Hepatocyte (in vitro differentiated cells): ENCODE data around the gene EEFSEC. TPM values are rescaled to one million over a fixed set of nuclear protein-coding genes. Genes with fewer than 3 reads are reported as not detected.

Source experiments
- DNase-seq: peaks from one replicate; pipeline ENCODE4 v3.0.0-alpha.2; 2016; ENCODE audit warnings: low spot score
- H2AFZ ChIP-seq: fragments of 200-600 bp; sonication (generic); 2 replicates; pipeline ENCODE4 v1.6.0; 2016; ENCODE audit warnings: antibody characterized with exemption, mild to moderate bottlenecking
- H3K27ac ChIP-seq: fragments of 200-600 bp; sonication (generic); 2 replicates; pipeline ENCODE4 v1.5.1; 2016; ENCODE audit warnings: mild to moderate bottlenecking
- H3K27me3 ChIP-seq: fragments of 200-600 bp; sonication (generic); 2 replicates; pipeline ENCODE4 v1.6.1; 2016
- H3K36me3 ChIP-seq: fragments of 200-600 bp; sonication (generic); replicated peaks from 2 replicates; pipeline ENCODE4 v1.5.1; 2016; ENCODE audit warnings: low read depth; ENCODE audit not compliant: insufficient read depth
- H3K4me1 ChIP-seq: fragments of 200-600 bp; sonication (generic); 2 replicates; pipeline ENCODE4 v1.5.1; 2016; ENCODE audit warnings: mild to moderate bottlenecking, moderate library complexity; ENCODE audit not compliant: insufficient read depth
- H3K4me2 ChIP-seq: fragments of 200-600 bp; sonication (generic); 2 replicates; pipeline ENCODE4 v1.6.0; 2016
- H3K4me3 ChIP-seq: fragments of 200-600 bp; sonication (generic); 2 replicates; pipeline ENCODE4 v1.5.1; 2016; ENCODE audit warnings: mild to moderate bottlenecking
- H3K79me2 ChIP-seq: fragments of 200-600 bp; sonication (generic); 2 replicates; pipeline ENCODE4 v1.6.0; 2017; ENCODE audit warnings: mild to moderate bottlenecking
- H3K9me2 ChIP-seq: fragments of 200-600 bp; sonication (generic); replicated peaks from 2 replicates; pipeline ENCODE4 v1.6.0; 2017; ENCODE audit warnings: mild to moderate bottlenecking; ENCODE audit not compliant: insufficient read depth
- H3K9me3 ChIP-seq: fragments of 200-600 bp; sonication (generic); 2 replicates; pipeline ENCODE4 v1.5.1; 2016; ENCODE audit warnings: low read depth, mild to moderate bottlenecking
- H4K20me1 ChIP-seq: fragments of 200-600 bp; sonication (generic); 2 replicates; pipeline ENCODE4 v1.6.0; 2016; ENCODE audit warnings: mild to moderate bottlenecking; ENCODE audit not compliant: insufficient read depth, poor library complexity, severe bottlenecking
- CTCF ChIP-seq: fragments of 200-600 bp; sonication (generic); IDR thresholded peaks from 2 replicates; pipeline ENCODE4 v1.5.1; 2016; ENCODE audit warnings: antibody characterized with exemption, mild to moderate bottlenecking; ENCODE audit not compliant: poor library complexity
- EZH2 ChIP-seq: fragments of 200-600 bp; sonication (generic); IDR thresholded peaks from 2 replicates; pipeline ENCODE4 v1.6.1; 2016; ENCODE audit warnings: antibody characterized with exemption, mild to moderate bottlenecking, borderline replicate concordance
- EZH2phosphoT487 ChIP-seq: fragments of 200-600 bp; sonication (generic); IDR thresholded peaks from one replicate; pipeline ENCODE4 v1.6.1; 2018; ENCODE audit warnings: antibody characterized with exemption, mild to moderate bottlenecking, low read depth, moderate library complexity; ENCODE audit not compliant: unreplicated experiment, severe bottlenecking
- WGBS: methylation state at CpG from one replicate; pipeline ENCODE4 v1.1.6; 2016; ENCODE audit warnings: low lambda C conversion rate; ENCODE audit errors: missing lambda C conversion rate; 5-methylcytosine and 5-hydroxymethylcytosine counted together
- polyA plus RNA-seq: library from polyadenylated mRNA; unstranded; fragments of >200 nt; fragmentation: Nextera tagmentation; extraction: Ambion mirVana; gene quantifications from 2 replicates; pipeline ENCODE4 v1.2.1, GENCODE V29; 2016
- total RNA-seq: library from RNA; depleted of rRNA; stranded (reverse); fragments of >200 nt; gene quantifications from 2 replicates; pipeline ENCODE4 v1.2.3, GENCODE V29; 2014

The EEFSEC gene
- total and polyA plus RNA-seq, 2 experiments from 2014 or later: 9.8 to 17.5 TPM

- H3K27ac ChIP-seq: no peak overlapping the region
- no peaks in the 10 kb centered on the region for H3K9me3 ChIP-seq
- no peak for DNase-seq
- H3K9me2 ChIP-seq: no peaks in the 10 kb centered on the region
- 69% methylated on average over 9 of the region's 13 CpGs for WGBS
- no peak overlapping the region for H3K4me2 ChIP-seq
- no peak overlapping the region for H2AFZ ChIP-seq
- no peak overlapping the region for H3K4me3 ChIP-seq
- no peaks in the 10 kb centered on the region for H3K27me3 ChIP-seq
- peaks cover 9% of the 10 kb centered on the region for H3K4me1 ChIP-seq
- no peaks in the 10 kb centered on the region for H3K36me3 ChIP-seq
- H4K20me1 ChIP-seq: no peaks in the 10 kb centered on the region
- TF ChIP-seq CTCF: no peak
- no peak for TF ChIP-seq EZH2phosphoT487
- no peak for TF ChIP-seq EZH2
- H3K79me2 ChIP-seq: no peaks in the 10 kb centered on the region
Measured at GRCh38 chr3:128330214-128330842, 177.0 kb downstream of the EEFSEC start.

- H3K9me3 ChIP-seq: no peaks in the 10 kb centered on the region
- H3K27me3 ChIP-seq: no peaks in the 10 kb centered on the region
- no peaks in the 10 kb centered on the region for H3K79me2 ChIP-seq
- 85% methylated on average over 8 of the region's 8 CpGs for WGBS
- no peaks in the 10 kb centered on the region for H3K36me3 ChIP-seq
- H4K20me1 ChIP-seq: no peaks in the 10 kb centered on the region
- no peak overlapping the region for H3K4me2 ChIP-seq
- TF ChIP-seq EZH2phosphoT487: no peak
- TF ChIP-seq CTCF: no peak
- TF ChIP-seq EZH2: no peak
- DNase-seq: no peak
- H3K4me3 ChIP-seq: no peak overlapping the region
- no peak overlapping the region for H2AFZ ChIP-seq
- H3K9me2 ChIP-seq: no peaks in the 10 kb centered on the region
- no peak overlapping the region for H3K27ac ChIP-seq
- H3K4me1 ChIP-seq: peaks cover 43% of the 10 kb centered on the region
Measured at GRCh38 chr3:128334086-128334645, 180.9 kb downstream of the EEFSEC start.

- Histone ChIP-seq H3K4me3 (no peak overlapping the region), H3K79me2 (no peaks in the 10 kb centered on the region), H3K27ac (no peak overlapping the region), H3K4me2 (no peak overlapping the region), H2AFZ (no peak overlapping the region), H3K27me3 (no peaks in the 10 kb centered on the region), H3K9me2 (no peaks in the 10 kb centered on the region), H3K36me3 (no peaks in the 10 kb centered on the region), H3K9me3 (no peaks in the 10 kb centered on the region), H4K20me1 (no peaks in the 10 kb centered on the region), H3K4me1 (peaks cover 45% of the 10 kb centered on the region)
- 89% methylated on average over 3 of the region's 3 CpGs for WGBS
- DNase-seq: no peak
- TF ChIP-seq EZH2phosphoT487 (no peak), EZH2 (no peak), CTCF (no peak)
Measured at GRCh38 chr3:128334766-128335165, 181.5 kb downstream of the EEFSEC start.
